Nephron (organoid): ENCODE measurements around the gene NHERF1.

ENCODE experiments used
- H3K27ac Mint-ChIP-seq, 3 experiments: 2 replicates each; pipeline ENCODE4 v1.8.0; 2020; ENCODE audit warnings: mixed read lengths in 3 of 3, mild to moderate bottlenecking in 2 of 3, moderate library complexity in 1 of 3
- H3K27me3 Mint-ChIP-seq: 2 replicates; pipeline ENCODE4 v1.8.0; 2021; ENCODE audit warnings: low read depth, mild to moderate bottlenecking, moderate library complexity, mixed read lengths
- H3K36me3 Mint-ChIP-seq: 2 replicates; pipeline ENCODE4 v1.8.0; 2020; ENCODE audit warnings: low read depth, mixed read lengths
- H3K4me1 Mint-ChIP-seq: 2 replicates; pipeline ENCODE4 v1.8.0; 2020; ENCODE audit warnings: mixed read lengths
- H3K4me3 Mint-ChIP-seq, 3 experiments: 2 replicates each; pipeline ENCODE4 v1.8.0; 2020; ENCODE audit warnings: mild to moderate bottlenecking in 3 of 3, mixed read lengths in 3 of 3, moderate library complexity in 2 of 3
- H3K9me3 Mint-ChIP-seq: 2 replicates; pipeline ENCODE4 v1.8.0; 2020; ENCODE audit warnings: mixed read lengths
- CTCF ChIP-seq, 3 experiments: fragments of 200-600 bp; sonication (generic); IDR thresholded peaks; one replicate each; pipeline ENCODE4 v1.5.0; 2021; ENCODE audit warnings: antibody characterized with exemption in 3 of 3; ENCODE audit not compliant: unreplicated experiment in 3 of 3

The NHERF1 gene

GRCh38 chr17:74744714-74745547 lies 3.5 kb upstream of the NHERF1 start:
- peaks cover 35% of the 10 kb centered on the region for H3K27me3 Mint-ChIP-seq

GRCh38 chr17:74745548-74746177 lies 2.8 kb upstream of the NHERF1 start:
- Mint-ChIP-seq H3K27me3 (peaks cover 31% of the 10 kb centered on the region), H3K27ac (no peak overlapping the region), H3K36me3 (no peaks in the 10 kb centered on the region), H3K4me3 (no peak overlapping the region), H3K4me1 (peaks cover 33% of the 10 kb centered on the region), H3K9me3 (no peaks in the 10 kb centered on the region)
- no peak for TF ChIP-seq CTCF (IDR thresholded peaks at IDR 0.05; ENCODE audit: unreplicated experiment in 3 of 3)

More at GRCh38 chr17:74744714-74745547, 3.5 kb upstream of the NHERF1 start:
- H3K4me3 Mint-ChIP-seq = peak overlapping the region; percentile 63 to 74 (median 67)
- no peaks in the 10 kb centered on the region for H3K36me3 Mint-ChIP-seq
- H3K27ac Mint-ChIP-seq = peak overlapping the region; percentile 67 to 87 (median 84)
- H3K4me1 Mint-ChIP-seq = peaks cover 28% of the 10 kb centered on the region
- no peaks in the 10 kb centered on the region for H3K9me3 Mint-ChIP-seq
- peak; percentile 99 to 100 (median 99) for TF ChIP-seq CTCF (IDR thresholded peaks at IDR 0.05; ENCODE audit: unreplicated experiment in 3 of 3)

- peak overlapping the region; percentile 83 to 86 (median 86) for H3K27ac Mint-ChIP-seq
Measured at GRCh38 chr17:74746376-74746775, 2.1 kb upstream of the NHERF1 start.

GRCh38 chr17:74746922-74747321 lies 1.5 kb upstream of the NHERF1 start:
- Mint-ChIP-seq H3K9me3 (no peaks in the 10 kb centered on the region), H3K4me3 (peak overlapping the region; percentile 72 to 77 (median 73)), H3K36me3 (no peaks in the 10 kb centered on the region), H3K27ac (peak overlapping the region; percentile 83 to 86 (median 86)), H3K27me3 (peaks cover 27% of the 10 kb centered on the region), H3K4me1 (peaks cover 42% of the 10 kb centered on the region)
- no peak for TF ChIP-seq CTCF (IDR thresholded peaks at IDR 0.05; ENCODE audit: unreplicated experiment in 3 of 3)

More at GRCh38 chr17:74746376-74746775, 2.1 kb upstream of the NHERF1 start:
- H3K27me3 Mint-ChIP-seq = peaks cover 30% of the 10 kb centered on the region
- H3K4me1 Mint-ChIP-seq = peaks cover 39% of the 10 kb centered on the region
- H3K4me3 Mint-ChIP-seq = peak overlapping the region; percentile 72 to 77 (median 73)
- H3K36me3 Mint-ChIP-seq = no peaks in the 10 kb centered on the region
- H3K9me3 Mint-ChIP-seq = no peaks in the 10 kb centered on the region
- TF ChIP-seq CTCF (IDR thresholded peaks at IDR 0.05; ENCODE audit: unreplicated experiment in 3 of 3) = no peak

- Mint-ChIP-seq H3K9me3 (no peaks in the 10 kb centered on the region), H3K27ac (no peak overlapping the region), H3K4me3 (peak overlapping the region in 2 of 3 experiments; percentile 72 to 77), H3K27me3 (peaks cover 20% of the 10 kb centered on the region), H3K36me3 (peaks cover 9% of the 10 kb centered on the region), H3K4me1 (peaks cover 51% of the 10 kb centered on the region)
- TF ChIP-seq CTCF (IDR thresholded peaks at IDR 0.05; ENCODE audit: unreplicated experiment in 3 of 3) = peak in 1 of 3 experiments; percentile 20
Measured at GRCh38 chr17:74748279-74748528, 224 bp upstream of the NHERF1 start.
